Sigmoid colon (tissue), 7 donors: ENCODE data around the gene ARCN1. TPM values are rescaled to one million over a fixed set of nuclear protein-coding genes. Genes with fewer than 3 reads are reported as not detected.

ENCODE experiments used
- DNase-seq: peaks from one replicate; pipeline ENCODE4 v3.0.0-alpha.2; 2019
- H3K27ac ChIP-seq, 4 donors: fragments of 200-600 bp; sonication (generic); one replicate each; pipeline ENCODE4 v1.5.1; 2016 to 2019; ENCODE audit warnings: mild to moderate bottlenecking in 1 of 4
- H3K27me3 ChIP-seq, 3 donors: fragments of 200-600 bp; sonication (generic); one replicate each; pipeline ENCODE4 v1.5.1; 2019; ENCODE audit warnings: mild to moderate bottlenecking in 1 of 3
- H3K36me3 ChIP-seq, 4 donors: fragments of 200-600 bp; sonication (generic); one replicate each; pipeline ENCODE4 v1.5.1; 2016 to 2019
- H3K4me1 ChIP-seq, 4 donors: fragments of 200-600 bp; sonication (generic); one replicate each; pipeline ENCODE4 v1.5.1; 2017 to 2019
- H3K4me3 ChIP-seq, 4 donors: fragments of 200-600 bp; sonication (generic); one replicate each; pipeline ENCODE4 v1.5.1; 2017 to 2019; ENCODE audit warnings: mild to moderate bottlenecking in 2 of 4, moderate library complexity in 1 of 4
- H3K9me3 ChIP-seq, 4 donors: fragments of 200-600 bp in 3 of 4; sonication (generic) in 3 of 4; one replicate each; pipeline versions ENCODE4 v1.5.1 to v1.6.1; 2013 to 2019
- EP300 ChIP-seq, 4 donors: sonication (generic); formaldehyde crosslinking; IDR thresholded peaks; one replicate each; pipeline ENCODE4 v1.6.1; 2017; ENCODE audit warnings: antibody characterized with exemption in 4 of 4
- POLR2A ChIP-seq, 2 donors: fragments of 450-650 bp; IDR thresholded peaks; one replicate each; pipeline ENCODE4 v1.6.1; 2016; ENCODE audit warnings: antibody characterized with exemption in 2 of 2, mild to moderate bottlenecking in 2 of 2, moderate library complexity in 2 of 2
- POLR2AphosphoS5 ChIP-seq, 4 donors: sonication (generic); formaldehyde crosslinking; IDR thresholded peaks; one replicate each; pipeline ENCODE4 v1.6.1; 2017; ENCODE audit warnings: antibody characterized with exemption in 4 of 4
- WGBS, 2 donors: extraction: QIAGEN DNeasy Blood & Tissue Kit; methylation state at CpG; one replicate each; pipeline ENCODE4 v1.1.7; 2013; 5-methylcytosine and 5-hydroxymethylcytosine counted together
- intact Hi-C: fragments of 100-400 bp; cut with DNase I; formaldehyde crosslinking; loops from one replicate; pipeline ENCODE4 v1.15.1; 2023
- polyA plus RNA-seq, 3 donors: library from polyadenylated mRNA; stranded (reverse); fragments of 200-250 nt; gene quantifications; one replicate each; pipeline ENCODE4 v1.2.3, GENCODE V29; 2013
- total RNA-seq, 4 donors: library from RNA; depleted of rRNA; stranded (reverse); fragments of >200 nt; gene quantifications; one replicate each; pipeline ENCODE4 v1.1.0, GENCODE V29; 2016
- TF ChIP-seq, protein P1 (sequence below), 4 experiments: fragments of 450-650 bp in 3 of 4; fragments of 200-600 bp in 1 of 4; IDR thresholded peaks; one replicate each; pipeline ENCODE4 v1.5.1; 2016 to 2019; ENCODE audit warnings: antibody characterized with exemption in 4 of 4, mild to moderate bottlenecking in 3 of 4, moderate library complexity in 2 of 4
- donor health status: healthy with polysubstance abuse.
- donor health status: Bipolar disorder and iron deficiency.
- donor health status: healthy.

The ARCN1 gene
- total and polyA plus RNA-seq, 7 donors, result 74.9 to 105 (median 87.8) TPM

DNA sequence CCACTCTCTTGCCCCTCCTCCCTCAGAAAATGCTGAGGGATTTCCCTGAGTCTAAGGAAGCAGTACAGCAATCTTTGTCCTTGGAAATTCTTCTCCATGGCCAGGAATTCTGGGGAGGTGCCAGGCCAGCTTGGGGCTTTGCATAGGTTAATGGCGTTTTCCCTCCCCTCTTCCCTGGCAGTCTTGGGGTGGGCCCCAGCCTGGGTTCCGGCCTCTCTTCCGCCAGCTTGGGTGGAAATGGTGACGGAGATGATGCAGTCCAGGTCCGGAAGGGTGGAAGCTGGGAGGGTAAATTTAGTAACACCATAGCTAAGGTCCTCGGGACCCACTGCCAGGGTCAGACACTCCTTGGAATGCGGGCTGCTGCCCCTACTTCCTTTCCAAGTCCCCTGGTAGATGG is 40.2 kb downstream of the ARCN1 start:
- 59 to 73% methylated on average over 7 of the region's 7 CpGs for WGBS, 2 donors
- H3K27ac ChIP-seq, result peak overlapping the region; percentile 1 to 62 (median 52)
- intact Hi-C loops, result no loop called here
- H3K9me3 ChIP-seq, result no peaks in the 10 kb centered on the region
- peak; percentile 66 for DNase-seq
- peak in 1 of 4 donors; percentile 12 for TF ChIP-seq POLR2AphosphoS5 (IDR thresholded peaks at IDR 0.05)
- no peak for TF ChIP-seq EP300 (IDR thresholded peaks at IDR 0.05)
- TF ChIP-seq POLR2A (IDR thresholded peaks at IDR 0.05), result no peak
- TF ChIP-seq, protein P1, sequence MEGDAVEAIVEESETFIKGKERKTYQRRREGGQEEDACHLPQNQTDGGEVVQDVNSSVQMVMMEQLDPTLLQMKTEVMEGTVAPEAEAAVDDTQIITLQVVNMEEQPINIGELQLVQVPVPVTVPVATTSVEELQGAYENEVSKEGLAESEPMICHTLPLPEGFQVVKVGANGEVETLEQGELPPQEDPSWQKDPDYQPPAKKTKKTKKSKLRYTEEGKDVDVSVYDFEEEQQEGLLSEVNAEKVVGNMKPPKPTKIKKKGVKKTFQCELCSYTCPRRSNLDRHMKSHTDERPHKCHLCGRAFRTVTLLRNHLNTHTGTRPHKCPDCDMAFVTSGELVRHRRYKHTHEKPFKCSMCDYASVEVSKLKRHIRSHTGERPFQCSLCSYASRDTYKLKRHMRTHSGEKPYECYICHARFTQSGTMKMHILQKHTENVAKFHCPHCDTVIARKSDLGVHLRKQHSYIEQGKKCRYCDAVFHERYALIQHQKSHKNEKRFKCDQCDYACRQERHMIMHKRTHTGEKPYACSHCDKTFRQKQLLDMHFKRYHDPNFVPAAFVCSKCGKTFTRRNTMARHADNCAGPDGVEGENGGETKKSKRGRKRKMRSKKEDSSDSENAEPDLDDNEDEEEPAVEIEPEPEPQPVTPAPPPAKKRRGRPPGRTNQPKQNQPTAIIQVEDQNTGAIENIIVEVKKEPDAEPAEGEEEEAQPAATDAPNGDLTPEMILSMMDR (IDR thresholded peaks at IDR 0.05), result no peak
- H3K36me3 ChIP-seq, result peaks cover 5 to 41% (median 26%) of the 10 kb centered on the region in 4 donors
- no peak overlapping the region for H3K4me3 ChIP-seq
- peaks cover 0 to 49% (median 33%) of the 10 kb centered on the region in 4 donors for H3K4me1 ChIP-seq
- H3K27me3 ChIP-seq, result no peaks in the 10 kb centered on the region

DNA sequence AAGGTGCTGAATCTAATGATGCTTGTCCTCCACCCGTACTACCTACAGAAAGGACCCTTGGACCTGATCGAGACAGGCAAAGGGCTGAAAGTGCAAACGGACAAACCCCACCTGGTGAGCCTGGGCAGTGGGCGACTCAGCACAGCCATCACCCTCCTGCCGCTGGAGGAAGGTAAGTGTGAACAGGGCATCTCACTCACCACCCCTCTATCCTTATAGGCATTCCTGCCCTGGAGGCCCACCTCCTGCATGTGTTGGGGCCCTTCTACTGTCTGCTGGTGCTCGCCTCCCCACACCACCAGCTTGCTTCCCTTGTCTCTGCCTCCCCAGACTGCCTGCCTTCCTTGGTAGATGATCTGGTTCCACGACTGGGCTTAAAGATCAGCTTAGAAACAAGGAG is 42.3 kb downstream of the ARCN1 start:
- H3K9me3 ChIP-seq, result no peaks in the 10 kb centered on the region
- no peaks in the 10 kb centered on the region for H3K27me3 ChIP-seq
- peaks cover 0 to 55% (median 43%) of the 10 kb centered on the region in 4 donors for H3K4me1 ChIP-seq
- 86 to 91% methylated on average over 7 of the region's 7 CpGs for WGBS, 2 donors
- TF ChIP-seq EP300 (IDR thresholded peaks at IDR 0.05) (no peak), POLR2AphosphoS5 (IDR thresholded peaks at IDR 0.05) (no peak), POLR2A (IDR thresholded peaks at IDR 0.05) (no peak)
- TF ChIP-seq, protein P1 (IDR thresholded peaks at IDR 0.05), result no peak
- no peak overlapping the region for H3K27ac ChIP-seq
- intact Hi-C loops, result no loop called here
- no peak for DNase-seq
- no peak overlapping the region for H3K4me3 ChIP-seq
- peaks cover 5 to 47% (median 26%) of the 10 kb centered on the region in 4 donors for H3K36me3 ChIP-seq

DNA sequence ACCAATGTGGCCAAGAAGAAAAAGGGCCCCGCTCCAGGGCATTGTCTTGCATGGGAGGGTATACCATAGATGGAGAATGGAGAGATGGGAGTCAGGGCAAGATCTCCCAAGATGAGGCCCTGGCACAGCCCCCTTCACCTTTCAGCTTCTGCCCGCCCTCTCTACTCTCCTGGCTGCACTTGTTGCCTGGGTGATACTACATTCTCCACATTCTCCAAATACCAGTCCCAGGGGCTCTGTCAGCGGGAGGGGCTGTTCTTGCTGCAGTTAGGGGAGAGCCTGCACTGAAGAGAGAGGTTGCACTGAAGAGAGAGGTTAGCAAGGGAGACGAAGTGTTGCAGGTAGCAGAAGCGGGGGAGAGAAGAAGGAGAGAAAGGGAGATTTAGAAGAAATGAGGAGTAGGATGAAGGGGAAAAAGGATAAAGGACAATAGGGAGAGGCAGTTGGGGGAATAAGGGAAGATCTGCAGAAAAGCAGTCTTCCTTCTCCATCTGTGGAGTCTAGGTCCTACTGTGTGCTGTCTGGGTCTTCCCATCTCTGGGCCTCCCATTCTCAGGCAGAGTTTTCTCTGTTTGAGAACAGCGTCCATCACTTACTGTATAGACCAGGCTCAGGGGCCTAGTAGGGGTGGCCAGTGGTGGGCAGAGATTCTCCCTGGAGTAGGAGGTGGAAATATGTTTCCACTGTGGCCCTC is 43.2 kb downstream of the ARCN1 start:
- no peak for DNase-seq
- Histone ChIP-seq H3K9me3 (no peaks in the 10 kb centered on the region), H3K27ac (peak overlapping the region in 2 of 4 donors; percentile 9 to 18), H3K27me3 (no peaks in the 10 kb centered on the region), H3K36me3 (peaks cover 5 to 47% (median 26%) of the 10 kb centered on the region in 4 donors), H3K4me1 (peaks cover 0 to 55% (median 47%) of the 10 kb centered on the region in 4 donors), H3K4me3 (no peak overlapping the region)
- 88 to 90% methylated on average over 6 of the region's 6 CpGs for WGBS, 2 donors
- TF ChIP-seq POLR2AphosphoS5 (IDR thresholded peaks at IDR 0.05), result no peak
- TF ChIP-seq, protein P1 (IDR thresholded peaks at IDR 0.05), result no peak
- TF ChIP-seq EP300 (IDR thresholded peaks at IDR 0.05), result no peak
- intact Hi-C loops, result no loop called here

DNA sequence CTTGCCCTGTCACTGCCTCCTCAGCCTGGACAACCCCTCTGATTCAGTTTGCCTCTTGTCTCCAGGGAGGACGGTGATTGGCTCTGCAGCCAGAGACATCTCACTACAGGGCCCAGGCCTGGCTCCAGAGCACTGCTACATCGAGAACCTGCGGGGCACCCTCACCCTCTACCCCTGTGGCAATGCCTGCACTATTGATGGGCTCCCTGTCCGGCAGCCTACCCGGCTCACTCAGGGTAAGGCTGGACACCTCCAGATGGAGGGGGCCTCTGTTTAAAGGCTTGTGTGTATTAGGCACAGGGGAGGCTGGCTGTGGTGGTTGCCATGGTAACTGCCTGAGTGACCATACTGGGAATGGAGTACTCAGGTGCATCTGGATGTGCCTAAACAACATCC is 43.8 kb downstream of the ARCN1 start:
- Histone ChIP-seq H3K4me1 (peaks cover 0 to 55% (median 47%) of the 10 kb centered on the region in 4 donors), H3K27me3 (no peaks in the 10 kb centered on the region), H3K27ac (peak overlapping the region in 2 of 4 donors; percentile 9 to 18), H3K4me3 (no peak overlapping the region), H3K36me3 (peaks cover 5 to 47% (median 26%) of the 10 kb centered on the region in 4 donors), H3K9me3 (no peaks in the 10 kb centered on the region)
- 88 to 93% methylated on average over 5 of the region's 5 CpGs for WGBS, 2 donors
- intact Hi-C loops, result no loop called here
- DNase-seq, result no peak
- TF ChIP-seq POLR2AphosphoS5 (IDR thresholded peaks at IDR 0.05) (no peak), POLR2A (IDR thresholded peaks at IDR 0.05) (no peak), EP300 (IDR thresholded peaks at IDR 0.05) (no peak)
- TF ChIP-seq, protein P1 (IDR thresholded peaks at IDR 0.05), result no peak
